ENCODE data around the gene TMED6. TPM values are rescaled to one million over a fixed set of nuclear protein-coding genes. Genes with fewer than 3 reads are reported as not detected.

TMED6 gene
- total and polyA plus RNA-seq, 2 of the 8 experiments (the other 6 are each of a cell fraction or from before 2014, with no cell fraction given), result not detected

- H3K27me3 ChIP-seq (replicated peaks in 1 of 4; ENCODE audit: control insufficient read depth in 3 of 4, extremely low read depth in 1 of 4, insufficient read depth in 3 of 4, low read length in 3 of 4), result no peaks in the 10 kb centered on the region
- H4K91ac ChIP-seq (replicated peaks; ENCODE audit: insufficient read length, low read length), result no peak overlapping the region
- H2BK5ac ChIP-seq (ENCODE audit: low read depth, low read length), result no peak overlapping the region
- H3K56ac ChIP-seq (replicated peaks; ENCODE audit: insufficient read length, low read depth, low read length), result no peak overlapping the region
- ChIA-PET CTCF (ENCODE audit: partially characterized antibody) (interaction anchor here (1.2 to 1.8 kb wide), 3 partner anchors 11 to 143 kb away, joined by 3 to 4 read pairs (median 3); no protein-coding TSS in a partner anchor), POLR2A (ENCODE audit: partially characterized antibody) (interaction anchor here (0.8 to 1.7 kb wide), 2 partner anchors 9 to 170 kb away, joined by 3 read pairs; no protein-coding TSS in a partner anchor)
- H3K4me3 ChIP-seq (ENCODE audit: extremely low read depth in 1 of 4, insufficient read depth in 2 of 4, low read depth in 3 of 4, low read length in 4 of 4), result no peak overlapping the region
- no peak overlapping the region for H3K23ac ChIP-seq (ENCODE audit: insufficient read length)
- no peaks in the 10 kb centered on the region for H3K4me1 ChIP-seq (replicated peaks in 1 of 4; ENCODE audit: control insufficient read depth in 3 of 4, insufficient read depth in 4 of 4, low read length in 3 of 4)
- no peaks in the 10 kb centered on the region for H3K23me2 ChIP-seq (ENCODE audit: low read depth, low read length)
- H3K4ac ChIP-seq (replicated peaks; ENCODE audit: insufficient read length, low read depth, low read length), result no peak overlapping the region
- H3K79me1 ChIP-seq (ENCODE audit: low read depth, low read length), result no peaks in the 10 kb centered on the region
- no peak overlapping the region for H3K18ac ChIP-seq (ENCODE audit: extremely low read depth, low read length)
- H3K36me3 ChIP-seq (ENCODE audit: control insufficient read depth in 2 of 4, insufficient read depth in 4 of 4, low read length in 3 of 4), result peaks cover 0 to 15% (median 6%) of the 10 kb centered on the region in 4 experiments; a peak in 4 of 8 replicates
- no peak overlapping the region for H3K14ac ChIP-seq (ENCODE audit: insufficient read length)
- H4K20me1 ChIP-seq (replicated peaks in 1 of 2; ENCODE audit: control insufficient read depth in 1 of 2, insufficient read depth in 2 of 2, low read length in 2 of 2), result no peaks in the 10 kb centered on the region
- no peak overlapping the region for H3K27ac ChIP-seq (ENCODE audit: low read depth, low read length)
- WGBS, 2 experiments (ENCODE audit: extremely low coverage in 1 of 2, insufficient coverage in 1 of 2, insufficient read length in 1 of 2, insufficient replicate concordance in 2 of 2, low coverage in 1 of 2, low lambda C conversion rate in 2 of 2, missing lambda C conversion rate in 1 of 2), result 85% methylated on average over 1 of the region's 1 CpG; no CpG with 5 or more reads in 1 of the 2 experiments
- no peak for FAIRE-seq
- H2AK5ac ChIP-seq (ENCODE audit: low read depth, low read length), result no peak overlapping the region
- no peak overlapping the region for H4K8ac ChIP-seq (ENCODE audit: extremely low read depth, insufficient read depth, low read length)
- H2BK120ac ChIP-seq (replicated peaks; ENCODE audit: low read depth, low read length), result no peak overlapping the region
- no peak overlapping the region for H2AFZ ChIP-seq (ENCODE audit: low read length)
- no peak for TF ChIP-seq NRF1 (IDR thresholded peaks at IDR 0.05; ENCODE audit: low read depth, low read length)
- TF ChIP-seq TCF12 (IDR thresholded peaks at IDR 0.05; ENCODE audit: low read depth, low read length), result no peak
- TF ChIP-seq BRCA1 (IDR thresholded peaks at IDR 0.05; ENCODE audit: low read depth, low read length), result no peak
- TF ChIP-seq MAFK (IDR thresholded peaks at IDR 0.05; ENCODE audit: low read depth, low read length), result no peak
- TF ChIP-seq RNF2 (IDR thresholded peaks at IDR 0.05; ENCODE audit: borderline replicate concordance, low read depth, low read length, missing control alignments, poor library complexity, severe bottlenecking), result no peak
- TF ChIP-seq CTCF (IDR thresholded peaks at IDR 0.05; ENCODE audit: control extremely low read depth in 1 of 3, insufficient read depth in 1 of 3, low read depth in 1 of 3, low read length in 3 of 3), result no peak
- TF ChIP-seq BCL11A (IDR thresholded peaks at IDR 0.05; ENCODE audit: low read depth in 2 of 2, low read length in 2 of 2), result no peak
- no peak for TF ChIP-seq JUN (IDR thresholded peaks at IDR 0.05; ENCODE audit: low read depth, low read length)
- no peak for TF ChIP-seq RAD21 (IDR thresholded peaks at IDR 0.05 in 1 of 2, conservative IDR thresholded peaks at IDR 0.05 in 1 of 2; ENCODE audit: low read depth in 2 of 2, low read length in 2 of 2)
- no peak for TF ChIP-seq SP1 (IDR thresholded peaks at IDR 0.05; ENCODE audit: low read depth, low read length)
- no peaks in the 10 kb centered on the region for H3K9me3 ChIP-seq (ENCODE audit: insufficient read depth in 2 of 2, low read depth in 1 of 2, low read length in 1 of 2)
- H2BK12ac ChIP-seq (ENCODE audit: low read depth, low read length), result no peak overlapping the region
- no peak overlapping the region for H2BK20ac ChIP-seq (ENCODE audit: low read length)
- no peak overlapping the region for H3K9ac ChIP-seq (replicated peaks in 1 of 4; ENCODE audit: extremely low read depth in 1 of 4, low read depth in 3 of 4, low read length in 3 of 4)
- no peak overlapping the region for H4K5ac ChIP-seq (ENCODE audit: insufficient read length, low read depth, low read length)
- H2BK15ac ChIP-seq (ENCODE audit: low read length), result no peak overlapping the region
- H3K79me2 ChIP-seq (ENCODE audit: control insufficient read depth in 1 of 2, insufficient read depth in 2 of 2, low read length in 2 of 2), result no peaks in the 10 kb centered on the region
- no peak for DNase-seq (ENCODE audit: low read depth in 1 of 2, low spot score in 2 of 2)
- H3K4me2 ChIP-seq (ENCODE audit: insufficient read depth in 1 of 2, low read depth in 2 of 2, low read length in 2 of 2), result no peak overlapping the region
Observed at GRCh38 chr16:69301187-69301586, 50.4 kb downstream of the TMED6 start.
